Stimulated activated naive CD4-positive, alpha-beta T cell treated with Interleukin-2 at 50 U/mL for 16 hours (primary cell): ENCODE data around the gene VAV3.
A peak's percentile ranks its signal among the peaks of the same experiment; 100 is the strongest.
"Not testable (repeated sequence)": the region's sequence is repeated elsewhere in the genome, so short reads cannot be mapped to it uniquely, and the experiment has no call there.

Source experiments
- DNase-seq: peaks from one replicate; lab custom pipeline; 2025; lab: John Stamatoyannopoulos, UW

Gene VAV3

DNA sequence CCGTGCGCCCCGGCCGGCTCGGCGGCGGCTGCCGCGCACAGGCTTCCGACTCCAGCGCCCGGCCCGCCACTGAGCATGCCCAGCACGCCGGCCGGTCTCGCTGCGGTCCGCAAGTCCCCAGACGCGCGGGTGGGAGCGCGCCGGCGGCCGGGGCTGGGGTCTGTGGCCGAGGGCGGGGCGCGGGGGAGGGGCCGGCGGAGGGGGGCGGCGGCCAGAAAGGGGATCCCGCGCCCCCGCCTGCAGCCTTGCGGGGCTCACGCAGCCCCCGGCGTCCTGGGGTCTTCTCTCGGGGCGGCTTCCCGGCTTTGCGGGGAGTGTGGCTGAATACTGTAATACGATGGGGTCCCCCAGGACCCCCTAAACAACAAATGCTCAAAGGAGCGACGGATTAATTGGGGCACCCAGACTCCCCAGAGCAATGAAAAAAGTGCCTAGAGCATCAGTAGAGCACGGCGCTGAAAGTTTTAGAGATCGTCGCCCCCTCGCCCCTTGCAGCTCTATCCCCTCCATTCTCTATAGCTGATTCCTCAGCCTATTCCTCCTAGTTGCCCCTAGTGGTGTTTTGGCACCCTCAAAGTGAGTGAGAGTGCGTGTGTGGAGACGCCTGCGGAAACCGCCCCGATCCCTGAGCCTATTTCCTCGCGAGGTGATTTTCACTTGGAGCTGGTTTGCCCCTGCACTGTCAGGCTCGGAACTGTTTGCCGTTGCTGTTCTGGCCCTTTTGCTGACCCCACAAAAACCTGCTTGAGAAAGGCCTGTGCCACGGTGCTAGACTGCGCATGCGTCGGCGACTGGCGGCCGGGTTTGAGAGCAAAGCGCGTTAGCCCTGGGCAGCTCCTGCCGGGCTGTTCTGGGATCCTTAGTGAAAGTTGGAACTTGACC is at the start of gene VAV3:
TSS of gene VAV3 (minus strand) at position 71 of the 882 bp plus-strand sequence. CDS start 311 bp downstream, outside the sequence.
- DNase-seq: peak; percentile 48

DNA sequence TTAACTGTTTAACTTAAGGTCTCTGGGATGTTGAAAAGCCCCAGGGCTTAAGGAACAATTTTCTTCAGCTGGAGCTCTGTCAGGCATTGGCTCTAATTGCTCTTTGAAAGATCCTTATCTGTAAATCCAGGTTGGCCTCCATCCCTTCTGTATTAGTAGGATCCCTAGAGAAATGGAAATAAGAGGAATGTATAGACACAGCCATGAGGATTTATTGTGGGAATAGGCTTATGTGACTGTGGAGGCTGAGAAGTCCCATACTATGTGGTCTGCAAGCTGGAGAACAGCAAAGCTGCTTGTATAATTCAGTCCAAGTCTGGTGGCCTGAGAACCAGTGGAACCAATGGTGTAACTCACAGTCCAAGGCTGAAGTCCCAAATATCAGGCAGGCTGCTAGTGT is 47.6 kb upstream of the VAV3 start:
- DNase-seq: no peak

GRCh38 chr1:108011295-108011694 is 46.3 kb upstream of the VAV3 start:
- no peak for DNase-seq

GRCh38 chr1:108010581-108010980 is 45.6 kb upstream of the VAV3 start:
- no peak for DNase-seq

- no peak for DNase-seq
Measured at GRCh38 chr1:108009603-108010195, 44.7 kb upstream of the VAV3 start.

DNA sequence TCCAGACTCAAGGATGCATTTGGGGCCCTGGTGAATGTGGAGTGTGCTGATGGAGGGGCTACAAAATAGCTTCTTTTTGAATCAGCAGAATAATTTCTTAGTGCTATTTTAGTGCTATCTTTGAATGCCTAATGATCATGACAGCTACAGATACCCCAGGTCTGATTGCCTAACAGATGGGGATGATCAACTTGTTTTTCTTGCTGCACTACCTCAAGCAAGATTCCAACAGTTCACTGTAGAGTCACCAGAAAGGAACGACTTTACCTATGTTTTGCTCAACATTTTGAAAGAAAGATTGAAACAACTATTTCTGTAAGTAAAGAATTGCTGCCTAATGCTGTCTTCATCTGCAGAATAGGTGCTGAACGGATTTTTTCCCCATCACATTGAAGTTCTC is 42.6 kb upstream of the VAV3 start:
- DNase-seq: no peak

GRCh38 chr1:108007070-108007469 is 42.1 kb upstream of the VAV3 start:
- no peak for DNase-seq

- not testable (repeated sequence) for DNase-seq
Measured at GRCh38 chr1:108004919-108005318, 39.9 kb upstream of the VAV3 start.

DNA sequence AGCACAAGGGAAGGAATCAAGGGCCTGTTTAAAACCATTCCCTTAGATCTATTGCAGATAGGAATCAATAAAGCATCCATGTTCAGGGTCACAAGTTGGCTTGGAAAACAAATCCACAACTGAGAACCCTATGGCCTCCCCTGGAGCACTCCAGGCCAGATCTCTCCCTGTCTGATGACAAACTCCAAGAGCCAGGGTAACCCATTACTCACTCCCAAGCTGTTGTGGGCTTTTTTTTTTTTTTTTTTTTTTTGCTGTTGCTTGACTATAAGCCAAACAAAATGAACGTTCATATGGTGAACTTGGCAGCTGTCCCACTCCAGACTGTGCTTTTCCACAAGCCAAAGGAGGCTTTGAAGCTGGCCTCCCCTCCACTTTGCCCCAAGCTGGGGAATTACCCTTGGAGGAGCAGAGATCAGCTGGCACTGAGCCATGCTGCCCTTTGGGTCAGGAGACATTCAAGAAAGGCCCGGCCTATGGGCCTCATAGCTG is 35.7 kb upstream of the VAV3 start:
- no peak for DNase-seq

- DNase-seq: no peak
Measured at GRCh38 chr1:108000184-108000583, 35.2 kb upstream of the VAV3 start.

GRCh38 chr1:107997866-107998265 is 32.9 kb upstream of the VAV3 start:
- DNase-seq: no peak

- DNase-seq: no peak
Measured at GRCh38 chr1:107993920-107994319, 28.9 kb upstream of the VAV3 start.

GRCh38 chr1:107992347-107992746 is 27.4 kb upstream of the VAV3 start:
- no peak for DNase-seq

- DNase-seq: no peak
Measured at GRCh38 chr1:107991371-107992066, 26.5 kb upstream of the VAV3 start.

- DNase-seq: no peak
Measured at GRCh38 chr1:107990606-107991005, 25.6 kb upstream of the VAV3 start.

DNA sequence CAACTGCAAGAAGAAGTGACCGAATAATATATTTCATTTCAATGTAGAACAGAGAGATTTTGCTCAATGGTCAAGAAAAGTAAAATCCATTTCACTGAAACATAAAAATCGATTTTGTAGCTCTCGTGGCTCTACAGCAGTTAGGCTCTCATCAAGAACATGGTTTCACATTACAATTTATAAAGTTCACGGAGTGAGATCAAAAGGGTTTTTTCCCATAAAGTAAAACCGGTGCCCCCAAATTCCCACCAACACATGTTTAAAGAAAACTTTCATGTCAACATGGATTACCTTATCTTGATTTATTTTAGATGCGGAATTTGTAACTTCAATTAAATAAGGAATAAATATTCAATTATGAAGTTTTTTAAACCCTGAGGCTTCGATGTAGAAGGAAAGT is 16.3 kb upstream of the VAV3 start:
- no peak for DNase-seq

GRCh38 chr1:107979926-107980325 is 14.9 kb upstream of the VAV3 start:
- no peak for DNase-seq

DNA sequence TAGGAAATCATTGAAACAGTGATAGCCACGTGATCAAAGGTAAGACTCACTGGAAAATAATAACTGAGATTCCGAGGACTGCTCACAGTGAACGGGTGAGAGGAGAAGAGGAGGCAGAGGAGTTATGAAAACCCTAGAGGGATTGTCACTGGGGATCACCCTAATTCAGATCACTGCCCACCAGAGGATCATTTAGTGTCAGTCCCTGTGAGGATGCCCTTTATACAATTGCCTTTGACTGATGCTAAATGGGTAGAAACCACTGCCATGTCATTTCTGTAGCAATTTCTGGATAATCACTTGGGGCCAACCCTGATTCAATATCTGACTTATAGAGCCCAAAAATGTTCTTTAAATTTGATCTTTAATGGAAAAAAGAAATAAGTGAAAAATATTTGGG is 14.1 kb upstream of the VAV3 start:
- no peak for DNase-seq

- DNase-seq: no peak
Measured at GRCh38 chr1:107976836-107977235, 11.9 kb upstream of the VAV3 start.

DNA sequence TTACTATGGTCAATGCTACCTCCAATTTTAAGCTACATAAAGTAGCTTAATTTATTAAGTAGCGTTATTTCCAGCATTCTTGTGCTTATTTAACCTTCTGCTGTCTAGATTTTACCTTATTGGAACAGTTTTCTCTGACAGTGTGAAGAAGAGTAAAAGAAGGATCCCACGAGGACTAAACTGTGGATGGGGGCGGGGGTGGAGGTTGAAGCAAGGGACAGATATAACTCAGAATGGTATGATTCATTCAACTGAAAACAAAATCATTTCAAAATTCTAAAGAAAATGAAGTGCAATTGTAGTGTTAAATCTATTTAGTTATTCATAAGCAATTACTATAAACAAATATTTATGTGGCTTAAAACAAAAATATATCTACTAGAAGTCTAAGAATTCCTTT is 11.5 kb upstream of the VAV3 start:
- no peak for DNase-seq

GRCh38 chr1:107975851-107976250 is 10.9 kb upstream of the VAV3 start:
- DNase-seq: no peak

DNA sequence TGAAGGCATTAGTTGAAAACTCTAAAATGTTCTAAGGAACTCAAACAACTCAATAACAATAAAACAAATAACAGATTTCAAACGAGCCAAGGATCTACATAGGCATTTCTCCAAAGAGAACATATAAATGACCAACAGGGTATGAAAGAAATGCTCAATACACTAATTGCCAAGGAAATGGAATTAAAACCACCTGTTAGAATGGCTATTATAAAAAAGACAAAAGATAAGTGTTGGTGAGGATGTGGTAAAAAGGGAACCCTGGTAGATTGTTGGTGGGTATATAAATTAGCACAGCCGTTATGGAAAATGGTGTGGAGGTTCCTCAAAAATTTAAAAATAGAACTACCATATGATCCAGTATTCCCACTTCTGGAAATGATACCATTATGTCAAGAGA is 9.1 kb upstream of the VAV3 start:
- no peak for DNase-seq
